Ovary (tissue), 3 donors: Measurements from ENCODE around the gene HYKK.

Experiments used
- EP300 ChIP-seq: sonication (generic); formaldehyde crosslinking; IDR thresholded peaks from one replicate; pipeline ENCODE4 v1.6.1; 2017; ENCODE audit warnings: antibody characterized with exemption
- POLR2A ChIP-seq: fragments of 450-650 bp; IDR thresholded peaks from one replicate; pipeline ENCODE4 v1.6.1; 2017; ENCODE audit warnings: antibody characterized with exemption, mild to moderate bottlenecking, moderate library complexity
- TF ChIP-seq, protein P1 (sequence below), 3 donors: fragments of 450-650 bp in 2 of 3; fragments of 200-600 bp in 1 of 3; IDR thresholded peaks; one replicate each; pipeline versions ENCODE4 v1.5.1 to v1.8.0; 2016 to 2022; ENCODE audit warnings: antibody characterized with exemption in 3 of 3, mild to moderate bottlenecking in 1 of 3
- donor health status: DM: no; HTN: no; CAD: no.

DNA sequence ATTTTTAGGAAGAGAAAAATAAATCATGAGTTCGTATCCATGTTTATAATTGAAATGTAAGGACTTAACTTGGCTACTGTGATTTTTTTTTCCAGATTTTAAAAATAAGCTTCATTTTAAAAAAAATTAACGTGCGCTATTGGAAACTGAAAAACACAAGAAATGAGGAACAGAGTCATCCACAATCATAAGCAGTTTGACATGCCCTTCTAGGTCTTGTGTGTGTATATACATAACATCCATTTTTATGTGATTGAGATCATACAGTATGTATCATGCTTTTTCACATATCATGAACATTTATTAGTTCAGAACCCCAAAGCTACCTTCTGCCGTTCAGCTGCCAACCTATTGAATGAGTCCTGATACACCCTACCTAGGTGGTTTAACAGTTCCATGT lies 46.6 kb upstream of the HYKK start:
- TF ChIP-seq, protein P1, sequence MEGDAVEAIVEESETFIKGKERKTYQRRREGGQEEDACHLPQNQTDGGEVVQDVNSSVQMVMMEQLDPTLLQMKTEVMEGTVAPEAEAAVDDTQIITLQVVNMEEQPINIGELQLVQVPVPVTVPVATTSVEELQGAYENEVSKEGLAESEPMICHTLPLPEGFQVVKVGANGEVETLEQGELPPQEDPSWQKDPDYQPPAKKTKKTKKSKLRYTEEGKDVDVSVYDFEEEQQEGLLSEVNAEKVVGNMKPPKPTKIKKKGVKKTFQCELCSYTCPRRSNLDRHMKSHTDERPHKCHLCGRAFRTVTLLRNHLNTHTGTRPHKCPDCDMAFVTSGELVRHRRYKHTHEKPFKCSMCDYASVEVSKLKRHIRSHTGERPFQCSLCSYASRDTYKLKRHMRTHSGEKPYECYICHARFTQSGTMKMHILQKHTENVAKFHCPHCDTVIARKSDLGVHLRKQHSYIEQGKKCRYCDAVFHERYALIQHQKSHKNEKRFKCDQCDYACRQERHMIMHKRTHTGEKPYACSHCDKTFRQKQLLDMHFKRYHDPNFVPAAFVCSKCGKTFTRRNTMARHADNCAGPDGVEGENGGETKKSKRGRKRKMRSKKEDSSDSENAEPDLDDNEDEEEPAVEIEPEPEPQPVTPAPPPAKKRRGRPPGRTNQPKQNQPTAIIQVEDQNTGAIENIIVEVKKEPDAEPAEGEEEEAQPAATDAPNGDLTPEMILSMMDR (IDR thresholded peaks at IDR 0.05): no peak
- TF ChIP-seq EP300: no peak
- TF ChIP-seq POLR2A: no peak
